Endothelial cell (in vitro differentiated cells): ENCODE results near the gene GRID1. TPM values are rescaled to one million over a fixed set of nuclear protein-coding genes. Genes with fewer than 3 reads are reported as not detected.

ENCODE experiments used
- DNase-seq: peaks from one replicate; pipeline ENCODE4 v3.0.0; 2021; ENCODE audit warnings: low spot score
- H3K27ac Mint-ChIP-seq: one replicate; pipeline ENCODE4 v1.8.0; 2021; ENCODE audit warnings: mixed read lengths, inconsistent platforms; ENCODE audit not compliant: unreplicated experiment
- H3K27me3 Mint-ChIP-seq: one replicate; pipeline ENCODE4 v1.8.0; 2021; ENCODE audit warnings: mild to moderate bottlenecking, moderate library complexity, mixed read lengths, inconsistent platforms; ENCODE audit not compliant: unreplicated experiment
- H3K36me3 Mint-ChIP-seq: one replicate; pipeline ENCODE4 v1.8.0; 2021; ENCODE audit warnings: mild to moderate bottlenecking, low read depth, mixed read lengths, inconsistent platforms; ENCODE audit not compliant: unreplicated experiment
- H3K4me1 Mint-ChIP-seq: one replicate; pipeline ENCODE4 v1.8.0; 2021; ENCODE audit warnings: mild to moderate bottlenecking, mixed read lengths, inconsistent platforms; ENCODE audit not compliant: unreplicated experiment
- H3K4me3 Mint-ChIP-seq: one replicate; pipeline ENCODE4 v1.8.0; 2021; ENCODE audit warnings: mild to moderate bottlenecking, mixed read lengths, inconsistent platforms; ENCODE audit not compliant: unreplicated experiment
- H3K9me3 Mint-ChIP-seq: one replicate; pipeline ENCODE4 v1.8.0; 2021; ENCODE audit warnings: mixed read lengths, inconsistent platforms; ENCODE audit not compliant: unreplicated experiment
- total RNA-seq: library from RNA; stranded (reverse); fragmentation: NEBNext Ultra II Directional; extraction: Animal tissue kit (Norgen Biotek cat#: 25700); gene quantifications from one replicate; pipeline ENCODE4 v1.2.1, GENCODE V29; 2021; ENCODE audit not compliant: unreplicated experiment
- TF ChIP-seq, protein P1 (sequence below): fragments of 200-600 bp; sonication (generic); IDR thresholded peaks from one replicate; pipeline ENCODE4 v1.5.0; 2021; ENCODE audit warnings: antibody characterized with exemption; ENCODE audit not compliant: unreplicated experiment

GRID1 gene
- total RNA-seq, 1 donor from 2014 or later: 0.26 TPM

GRCh38 chr10:86162696-86163400, 203.7 kb downstream of the GRID1 start:
- H3K4me3 Mint-ChIP-seq: no peak overlapping the region
- H3K4me1 Mint-ChIP-seq: no peaks in the 10 kb centered on the region
- no peak overlapping the region for H3K27ac Mint-ChIP-seq
- no peaks in the 10 kb centered on the region for H3K9me3 Mint-ChIP-seq
- no peaks in the 10 kb centered on the region for H3K36me3 Mint-ChIP-seq
- H3K27me3 Mint-ChIP-seq: peaks cover 14% of the 10 kb centered on the region
- TF ChIP-seq, protein P1, sequence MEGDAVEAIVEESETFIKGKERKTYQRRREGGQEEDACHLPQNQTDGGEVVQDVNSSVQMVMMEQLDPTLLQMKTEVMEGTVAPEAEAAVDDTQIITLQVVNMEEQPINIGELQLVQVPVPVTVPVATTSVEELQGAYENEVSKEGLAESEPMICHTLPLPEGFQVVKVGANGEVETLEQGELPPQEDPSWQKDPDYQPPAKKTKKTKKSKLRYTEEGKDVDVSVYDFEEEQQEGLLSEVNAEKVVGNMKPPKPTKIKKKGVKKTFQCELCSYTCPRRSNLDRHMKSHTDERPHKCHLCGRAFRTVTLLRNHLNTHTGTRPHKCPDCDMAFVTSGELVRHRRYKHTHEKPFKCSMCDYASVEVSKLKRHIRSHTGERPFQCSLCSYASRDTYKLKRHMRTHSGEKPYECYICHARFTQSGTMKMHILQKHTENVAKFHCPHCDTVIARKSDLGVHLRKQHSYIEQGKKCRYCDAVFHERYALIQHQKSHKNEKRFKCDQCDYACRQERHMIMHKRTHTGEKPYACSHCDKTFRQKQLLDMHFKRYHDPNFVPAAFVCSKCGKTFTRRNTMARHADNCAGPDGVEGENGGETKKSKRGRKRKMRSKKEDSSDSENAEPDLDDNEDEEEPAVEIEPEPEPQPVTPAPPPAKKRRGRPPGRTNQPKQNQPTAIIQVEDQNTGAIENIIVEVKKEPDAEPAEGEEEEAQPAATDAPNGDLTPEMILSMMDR: no peak
- DNase-seq: no peak

GRCh38 chr10:86162036-86162435, 204.6 kb downstream of the GRID1 start:
- Mint-ChIP-seq H3K36me3 (no peaks in the 10 kb centered on the region), H3K4me3 (no peak overlapping the region), H3K4me1 (no peaks in the 10 kb centered on the region), H3K27me3 (peaks cover 9% of the 10 kb centered on the region), H3K9me3 (no peaks in the 10 kb centered on the region), H3K27ac (no peak overlapping the region)
- TF ChIP-seq, protein P1: no peak
- DNase-seq: no peak

DNA sequence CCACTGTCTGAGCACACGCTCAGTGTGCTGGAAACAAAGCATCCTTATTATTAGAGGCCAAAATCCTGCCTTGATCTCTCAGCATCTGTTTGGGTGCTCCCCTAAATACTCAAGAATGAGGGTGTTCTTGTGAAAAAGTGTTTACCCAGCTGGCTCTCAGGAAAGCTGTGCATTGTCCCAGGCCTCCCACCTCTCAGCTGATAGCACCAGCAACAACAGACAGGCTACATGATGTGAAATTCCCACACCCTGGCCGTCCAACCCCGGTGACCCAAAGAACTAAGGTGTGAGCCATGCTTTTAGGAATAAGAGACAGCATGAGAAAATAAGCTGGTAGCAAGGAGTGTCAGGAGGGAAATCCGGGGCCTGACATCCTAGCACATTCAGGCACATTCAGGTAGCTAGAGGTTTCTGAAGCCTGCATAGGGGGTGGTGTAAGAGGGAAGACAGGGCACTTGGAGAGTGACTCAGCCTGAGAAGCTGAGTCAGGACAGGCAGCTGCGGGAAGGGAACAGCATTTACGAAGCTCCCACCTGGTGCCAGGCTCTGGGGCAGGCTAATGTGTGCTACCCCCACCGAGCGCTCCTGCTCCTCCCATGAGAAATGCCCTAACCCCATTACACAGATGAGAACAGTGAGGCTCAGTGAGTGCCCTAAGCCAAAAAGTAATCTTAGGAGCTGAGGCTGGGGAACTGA, 205.6 kb downstream of the GRID1 start:
- Mint-ChIP-seq H3K4me3 (no peak overlapping the region), H3K9me3 (no peaks in the 10 kb centered on the region), H3K27me3 (peaks cover 7% of the 10 kb centered on the region), H3K27ac (peak overlapping the region; percentile 4), H3K4me1 (no peaks in the 10 kb centered on the region), H3K36me3 (no peaks in the 10 kb centered on the region)
- DNase-seq: no peak
- TF ChIP-seq, protein P1: no peak

DNA sequence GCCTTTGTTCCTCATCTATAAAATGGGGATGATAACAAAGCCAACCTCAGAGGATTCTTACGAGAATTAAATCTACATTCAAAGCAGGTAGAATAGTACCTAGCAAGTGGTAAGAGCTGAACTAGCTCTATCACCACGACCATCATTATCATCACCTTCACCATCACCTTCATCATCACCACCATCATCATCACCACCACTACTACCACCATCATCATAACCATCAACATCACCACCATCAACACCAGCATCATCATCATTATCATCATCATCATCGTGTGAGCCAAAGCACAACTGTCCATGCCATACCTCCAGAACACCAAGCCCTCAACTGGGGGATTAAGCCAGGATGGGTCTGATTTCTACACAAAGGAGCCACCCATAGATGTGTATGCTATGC, 206.8 kb downstream of the GRID1 start:
- Mint-ChIP-seq H3K9me3 (no peaks in the 10 kb centered on the region), H3K27me3 (peaks cover 10% of the 10 kb centered on the region)
- DNase-seq: no peak

More for the DNA sequence above, 206.8 kb downstream of the GRID1 start:
- Mint-ChIP-seq H3K4me1 (no peaks in the 10 kb centered on the region), H3K36me3 (no peaks in the 10 kb centered on the region), H3K4me3 (no peak overlapping the region), H3K27ac (no peak overlapping the region)
- TF ChIP-seq, protein P1: no peak
